ENCODE results near the gene PIEZO2.
A peak's percentile ranks its signal among the peaks of the same experiment; 100 is the strongest.
"Not testable (repeated sequence)": the region's sequence is repeated elsewhere in the genome, so short reads cannot be mapped to it uniquely, and the experiment has no call there.

PIEZO2 gene

GRCh38 chr18:11149441-11150270, at the start of gene PIEZO2:
Gene PIEZO2 (minus strand): TSS chr18:11149569. CDS start chr18:11148588, 981 bp downstream.
- peak; percentile 39 for DNase-seq

- DNase-seq, result no peak
These were observed 34.3 kb upstream of the PIEZO2 start for GRCh38 chr18:11183637-11184036.

GRCh38 chr18:11181629-11182028, 32.3 kb upstream of the PIEZO2 start:
- not testable (repeated sequence) for DNase-seq

- no peak for DNase-seq
These were observed 30.7 kb upstream of the PIEZO2 start for GRCh38 chr18:11179959-11180519.

- no peak for DNase-seq
These were observed 29.7 kb upstream of the PIEZO2 start for GRCh38 chr18:11178951-11179549.

- no peak for DNase-seq
These were observed 28.0 kb upstream of the PIEZO2 start for GRCh38 chr18:11177382-11177781.

- DNase-seq, result no peak
These were observed 27.1 kb upstream of the PIEZO2 start for GRCh38 chr18:11176481-11176881.

GRCh38 chr18:11175266-11175979, 26.1 kb upstream of the PIEZO2 start:
- no peak for DNase-seq

GRCh38 chr18:11174179-11174578, 24.8 kb upstream of the PIEZO2 start:
- not testable (repeated sequence) for DNase-seq

- DNase-seq, result no peak
These were observed 18.4 kb upstream of the PIEZO2 start for GRCh38 chr18:11167778-11168177.

GRCh38 chr18:11165952-11166351, 16.6 kb upstream of the PIEZO2 start:
- no peak for DNase-seq

- DNase-seq, result no peak
These were observed 15.8 kb upstream of the PIEZO2 start for GRCh38 chr18:11165138-11165537.

GRCh38 chr18:11163665-11164064, 14.3 kb upstream of the PIEZO2 start:
- no peak for DNase-seq

GRCh38 chr18:11162889-11163288, 13.5 kb upstream of the PIEZO2 start:
- DNase-seq, result no peak

GRCh38 chr18:11162462-11162861, 13.1 kb upstream of the PIEZO2 start:
- no peak for DNase-seq

GRCh38 chr18:11160313-11160712, 10.9 kb upstream of the PIEZO2 start:
- DNase-seq, result no peak

GRCh38 chr18:11159844-11160243, 10.5 kb upstream of the PIEZO2 start:
- no peak for DNase-seq

GRCh38 chr18:11156978-11157377, 7.6 kb upstream of the PIEZO2 start:
- no peak for DNase-seq

- no peak for DNase-seq
These were observed 5.8 kb upstream of the PIEZO2 start for GRCh38 chr18:11155034-11155759.

- DNase-seq, result peak; percentile 40
These were observed 5.1 kb upstream of the PIEZO2 start for GRCh38 chr18:11154368-11154989.

- no peak for DNase-seq
These were observed 3.7 kb upstream of the PIEZO2 start for GRCh38 chr18:11153097-11153496.

GRCh38 chr18:11150271-11150615, 874 bp upstream of the PIEZO2 start:
- no peak for DNase-seq

All from NCI-H510A treated with DMSO at 0.1 percent for 48 hours (cell line).